A673 (cell line): ENCODE measurements around the gene KCNJ15.

Experiments
- EZH2 ChIP-seq: fragments of 200-600 bp; sonication (generic); IDR thresholded peaks from 2 replicates; pipeline ENCODE4 v1.6.1; 2017; ENCODE audit warnings: borderline replicate concordance, low read depth, mild to moderate bottlenecking, mixed read lengths, antibody characterized with exemption, low read length; ENCODE audit not compliant: poor library complexity, severe bottlenecking
- TF ChIP-seq, protein P1 (sequence below): fragments of 300-800, 200-600 bp; sonication (generic); conservative IDR thresholded peaks from 2 replicates; pipeline ENCODE4 v1.5.1; 2017; ENCODE audit warnings: low read depth, mild to moderate bottlenecking, antibody characterized with exemption, low read length, moderate library complexity, mixed read lengths

GRCh38 chr21:38249256-38249655 lies 7.5 kb upstream of the KCNJ15 start:
- TF ChIP-seq, protein P1, sequence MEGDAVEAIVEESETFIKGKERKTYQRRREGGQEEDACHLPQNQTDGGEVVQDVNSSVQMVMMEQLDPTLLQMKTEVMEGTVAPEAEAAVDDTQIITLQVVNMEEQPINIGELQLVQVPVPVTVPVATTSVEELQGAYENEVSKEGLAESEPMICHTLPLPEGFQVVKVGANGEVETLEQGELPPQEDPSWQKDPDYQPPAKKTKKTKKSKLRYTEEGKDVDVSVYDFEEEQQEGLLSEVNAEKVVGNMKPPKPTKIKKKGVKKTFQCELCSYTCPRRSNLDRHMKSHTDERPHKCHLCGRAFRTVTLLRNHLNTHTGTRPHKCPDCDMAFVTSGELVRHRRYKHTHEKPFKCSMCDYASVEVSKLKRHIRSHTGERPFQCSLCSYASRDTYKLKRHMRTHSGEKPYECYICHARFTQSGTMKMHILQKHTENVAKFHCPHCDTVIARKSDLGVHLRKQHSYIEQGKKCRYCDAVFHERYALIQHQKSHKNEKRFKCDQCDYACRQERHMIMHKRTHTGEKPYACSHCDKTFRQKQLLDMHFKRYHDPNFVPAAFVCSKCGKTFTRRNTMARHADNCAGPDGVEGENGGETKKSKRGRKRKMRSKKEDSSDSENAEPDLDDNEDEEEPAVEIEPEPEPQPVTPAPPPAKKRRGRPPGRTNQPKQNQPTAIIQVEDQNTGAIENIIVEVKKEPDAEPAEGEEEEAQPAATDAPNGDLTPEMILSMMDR, result no peak
- no peak for TF ChIP-seq EZH2
